Heart left ventricle (tissue), 16 donors: Measurements from ENCODE around the gene SWT1. TPM values are rescaled to one million over a fixed set of nuclear protein-coding genes. Genes with fewer than 3 reads are reported as not detected.

ENCODE experiments used
- ATAC-seq, 4 donors: fragments of 200-7000 bp; cut with Tn5 transposase; one replicate each; pipeline ENCODE4 v1.9.1; 2020 to 2022; ENCODE audit warnings: moderate library complexity in 4 of 4, mild to moderate bottlenecking in 3 of 4, moderate number of reproducible peaks in 1 of 4
- DNase-seq, 5 donors: peaks; one replicate each; pipeline ENCODE4 v3.0.0-alpha.2; 2020
- H3K27ac ChIP-seq, 12 donors: fragments of 200-600 bp; sonication (generic) in 4 of 12; one replicate each; pipeline versions ENCODE4 v1.5.0 to v1.8.0; 2016 to 2022; ENCODE audit warnings: mild to moderate bottlenecking in 2 of 12
- H3K27me3 ChIP-seq, 9 donors: fragments of 200-600 bp; sonication (generic) in 2 of 9; one replicate each; pipeline versions ENCODE4 v1.5.1 to v1.8.0; 2016 to 2022; ENCODE audit warnings: mild to moderate bottlenecking in 3 of 9
- H3K36me3 ChIP-seq, 9 donors: fragments of 200-600 bp; sonication (generic) in 2 of 9; one replicate each; pipeline versions ENCODE4 v1.5.0 to v1.8.0; 2018 to 2022; ENCODE audit warnings: mild to moderate bottlenecking in 2 of 9
- H3K4me1 ChIP-seq, 12 donors: fragments of 200-600 bp; sonication (generic) in 4 of 12; one replicate each; pipeline versions ENCODE4 v1.5.0 to v1.8.0; 2016 to 2022; ENCODE audit warnings: mild to moderate bottlenecking in 3 of 12
- H3K4me3 ChIP-seq, 12 donors: fragments of 200-600 bp; sonication (generic) in 4 of 12; one replicate each; pipeline versions ENCODE4 v1.5.0 to v1.8.0; 2017 to 2022; ENCODE audit warnings: mild to moderate bottlenecking in 9 of 12, moderate library complexity in 4 of 12
- H3K9me3 ChIP-seq, 12 donors: fragments of 200-600 bp; sonication (generic) in 4 of 12; one replicate each; pipeline versions ENCODE4 v1.5.0 to v1.8.0; 2016 to 2022; ENCODE audit warnings: mild to moderate bottlenecking in 1 of 12
- CTCF ChIP-seq, 12 donors: fragments of 200-600 bp; sonication (generic) in 4 of 12; IDR thresholded peaks; one replicate each; pipeline versions ENCODE4 v1.5.0 to v1.8.0; 2018 to 2022; ENCODE audit warnings: antibody characterized with exemption in 12 of 12, mild to moderate bottlenecking in 5 of 12
- POLR2A ChIP-seq, 2 donors: fragments of 450-650 bp; IDR thresholded peaks; one replicate each; pipeline ENCODE4 v1.6.1; 2017; ENCODE audit warnings: antibody characterized with exemption in 2 of 2, mild to moderate bottlenecking in 2 of 2, moderate library complexity in 2 of 2
- whole genome bisulfite sequencing, 4 donors: extraction: QIAGEN DNeasy Blood & Tissue Kit in 2 of 4; methylation state at CpG; one replicate each; pipeline versions ENCODE4 v1.1.5 to v1.1.7; 2013 to 2018; 5-methylcytosine and 5-hydroxymethylcytosine counted together
- intact Hi-C, 10 donors: fragments of 100-400 bp; cut with DNase I; formaldehyde crosslinking; loops; one replicate each; pipeline versions ENCODE4 v1.11.1 to v1.14.2; 2022
- polyA plus RNA-seq, 2 donors: library from polyadenylated mRNA; stranded (reverse); fragments of 200-250 nt; gene quantifications; one replicate each; pipeline ENCODE4 v1.2.3, GENCODE V29; 2013
- total RNA-seq, 9 donors: library from RNA; depleted of rRNA in 2 of 9; stranded (reverse); fragments of >200 nt in 2 of 9; fragmentation: NEBNext Ultra II Directional in 3 of 9; extraction: Animal tissue kit (Norgen Biotek cat#: 25700) in 3 of 9; gene quantifications; one replicate each; pipeline versions ENCODE4 v1.1.0 to v1.2.4, GENCODE V29; 2016 to 2023
- donor health status: ischemic (EF 13 %, LVEDD 7.1; RV severe dilation, severe dysfunction).
- donor health status: healthy with polysubstance abuse.
- donor health status: DM: no; HTN: yes; CAD: no.
- donor health status: DM: no; HTN: no; CAD: no.
- donor health status: ischemic (EF 25% LVEDD 6.9; RV normal size, moderate dysfunction).
- donor health status: ischemic (EF 25% LVEDD 5.7; RV mildly dilated, moderate dysfunction).
- donor health status: healthy.
- donor health status: DM: yes; HTN: yes; CAD: no.
- donor health status: ischemic (EF 35%, LVEDD 5.7; RV mildly dilated, moderate dysfunction).
- donor health status: nonischemic (EF 11% LVEDD 7.7; RV severe dilation, severe dysfunction).
- donor health status: DM: yes; HTN: yes; CAD: no.
- donor health status: PGD.
- donor health status: ischemic (EF 29% LVEDD 5.4; RV normal size, mild dysfunction).
- donor health status: nonischemic (EF 23%, LVEDD 6.1; RV moderate dilation, normal function).

Gene SWT1
- total and polyA plus RNA-seq, 11 donors = 1.7 to 8.5 (median 5.3) TPM

GRCh38 chr1:185334182-185334581 is 177.2 kb downstream of the SWT1 start:
- no peak for DNase-seq
- intact Hi-C loops = no loop called here
- 55 to 68% (median 62%) methylated on average over 4 of the region's 4 CpGs for whole genome bisulfite sequencing, 4 donors
- no peaks in the 10 kb centered on the region for H3K9me3 ChIP-seq
- peak overlapping the region in 1 of 12 donors; percentile 10 for H3K4me3 ChIP-seq
- TF ChIP-seq POLR2A (IDR thresholded peaks at IDR 0.05) (no peak), CTCF (IDR thresholded peaks at IDR 0.05) (no peak)
- H3K4me1 ChIP-seq = peaks cover 0 to 25% (median 0%) of the 10 kb centered on the region in 12 donors
- H3K27ac ChIP-seq = peak overlapping the region in 1 of 12 donors; percentile 10
- ATAC-seq = no peak
- no peaks in the 10 kb centered on the region for H3K36me3 ChIP-seq
- H3K27me3 ChIP-seq = no peaks in the 10 kb centered on the region

- 83 to 90% (median 89%) methylated on average over 4 of the region's 4 CpGs for WGBS, 4 donors
- intact Hi-C loops = no loop called here
These were observed 180.3 kb downstream of the SWT1 start for GRCh38 chr1:185337246-185337645.

GRCh38 chr1:185338719-185339622 is 182.0 kb downstream of the SWT1 start:
- peaks cover 0 to 39% (median 0%) of the 10 kb centered on the region in 12 donors for H3K4me1 ChIP-seq
- intact Hi-C loops = no loop called here
- H3K36me3 ChIP-seq = no peaks in the 10 kb centered on the region
- WGBS, 4 donors = 72 to 82% (median 78%) methylated on average over 8 of the region's 8 CpGs
- H3K9me3 ChIP-seq = no peaks in the 10 kb centered on the region
- TF ChIP-seq POLR2A (IDR thresholded peaks at IDR 0.05) (no peak), CTCF (IDR thresholded peaks at IDR 0.05) (no peak)
- ATAC-seq (peak; percentile 32 to 86 (median 66)), DNase-seq (peak; percentile 23 to 58 (median 55))
- H3K27ac ChIP-seq = peak overlapping the region in 5 of 12 donors; percentile 27 to 87 (median 40)
- H3K27me3 ChIP-seq = no peaks in the 10 kb centered on the region
- no peak overlapping the region for H3K4me3 ChIP-seq

More at GRCh38 chr1:185337246-185337645, 180.3 kb downstream of the SWT1 start:
- H3K36me3 ChIP-seq = no peaks in the 10 kb centered on the region
- H3K4me3 ChIP-seq = no peak overlapping the region
- H3K4me1 ChIP-seq = peaks cover 0 to 39% (median 0%) of the 10 kb centered on the region in 12 donors
- no peaks in the 10 kb centered on the region for H3K9me3 ChIP-seq
- H3K27ac ChIP-seq = peak overlapping the region in 2 of 12 donors; percentile 2 to 87
- H3K27me3 ChIP-seq = no peaks in the 10 kb centered on the region
- peak in 3 of 4 donors; percentile 22 to 57 (median 48) for ATAC-seq
- TF ChIP-seq CTCF (IDR thresholded peaks at IDR 0.05) = no peak
- TF ChIP-seq POLR2A (IDR thresholded peaks at IDR 0.05) = no peak
- no peak for DNase-seq

- no peak for ATAC-seq
- intact Hi-C loops = loop anchor here in 1 of 10 donors (10.0 kb wide), 1 partner anchor 204 kb away; no protein-coding TSS in a partner anchor
These were observed 184.3 kb downstream of the SWT1 start for GRCh38 chr1:185341196-185341781.

More at GRCh38 chr1:185341196-185341781, 184.3 kb downstream of the SWT1 start:
- Histone ChIP-seq H3K4me3 (no peak overlapping the region), H3K27me3 (no peaks in the 10 kb centered on the region), H3K4me1 (peaks cover 0 to 47% (median 0%) of the 10 kb centered on the region in 12 donors), H3K9me3 (no peaks in the 10 kb centered on the region), H3K36me3 (no peaks in the 10 kb centered on the region), H3K27ac (no peak overlapping the region)
- TF ChIP-seq CTCF (IDR thresholded peaks at IDR 0.05) (no peak), POLR2A (IDR thresholded peaks at IDR 0.05) (no peak)
- DNase-seq = no peak
